GM18519 (cell line): ENCODE results near the gene TXNRD2.
"Not testable (repeated sequence)": the region's sequence is repeated elsewhere in the genome, so short reads cannot be mapped to it uniquely, and the experiment has no call there.

Experiments used
- ATAC-seq: cut with Tn5 transposase; IDR thresholded peaks from one replicate; pipeline ENCODE4 v1.9.1; 2021; ENCODE audit warnings: mild to moderate bottlenecking, moderate library complexity; ENCODE audit not compliant: unreplicated experiment, low FRiP score

TXNRD2 gene

GRCh38 chr22:19893363-19893762 is 48.3 kb downstream of the TXNRD2 start:
- ATAC-seq: no peak

DNA sequence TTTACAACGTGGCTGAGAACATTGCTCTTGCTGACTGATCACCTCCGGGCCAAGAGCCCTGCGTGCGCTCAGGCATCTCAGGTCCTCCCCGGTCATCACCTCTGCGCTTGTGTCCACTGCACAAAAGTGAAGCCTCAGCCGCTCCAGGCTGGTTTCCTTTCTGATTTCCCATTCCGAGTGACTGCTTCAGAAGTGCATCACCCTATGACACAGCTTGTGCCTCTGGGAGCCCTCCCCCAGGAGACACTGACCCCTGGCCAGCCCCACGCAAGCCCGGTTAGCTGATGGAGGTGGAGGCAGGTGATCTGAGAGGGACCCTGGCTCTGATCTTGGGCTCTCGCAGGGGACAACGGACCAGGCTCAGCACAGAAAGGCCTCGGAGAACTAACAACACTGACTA is 48.7 kb downstream of the TXNRD2 start:
- ATAC-seq: no peak

DNA sequence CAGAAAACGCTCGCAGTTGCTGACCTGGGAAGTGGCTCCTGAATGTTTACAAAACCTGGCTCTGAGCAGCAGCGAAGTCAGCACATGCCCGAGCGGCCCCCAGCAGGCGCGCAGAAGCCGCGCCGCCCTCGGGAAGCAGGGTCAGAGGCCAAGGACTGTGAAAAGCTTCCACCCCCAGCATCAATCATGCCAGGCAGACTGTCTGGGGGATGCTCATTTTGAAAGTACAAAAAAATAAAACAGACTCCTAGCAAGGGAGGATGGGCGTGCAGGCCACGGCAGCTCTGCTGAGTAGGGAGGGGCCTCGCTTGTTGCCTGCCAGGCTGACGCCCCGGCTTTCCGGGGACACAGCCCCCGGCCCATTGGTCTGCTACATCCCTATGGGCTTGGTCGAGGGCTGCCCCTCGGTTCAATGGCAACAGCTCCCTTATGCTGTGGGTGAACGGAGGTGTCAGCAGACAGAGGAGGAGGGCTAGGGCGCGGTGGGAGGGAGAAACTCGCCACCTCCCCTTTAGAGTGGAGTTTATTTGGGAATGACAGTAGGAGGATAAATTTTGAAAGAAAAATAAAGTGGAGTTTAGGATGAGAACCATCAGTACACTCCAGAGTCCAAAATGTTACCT is 49.2 kb downstream of the TXNRD2 start:
- no peak for ATAC-seq

- no peak for ATAC-seq
Measured at GRCh38 chr22:19891317-19892256, 50.0 kb downstream of the TXNRD2 start.

DNA sequence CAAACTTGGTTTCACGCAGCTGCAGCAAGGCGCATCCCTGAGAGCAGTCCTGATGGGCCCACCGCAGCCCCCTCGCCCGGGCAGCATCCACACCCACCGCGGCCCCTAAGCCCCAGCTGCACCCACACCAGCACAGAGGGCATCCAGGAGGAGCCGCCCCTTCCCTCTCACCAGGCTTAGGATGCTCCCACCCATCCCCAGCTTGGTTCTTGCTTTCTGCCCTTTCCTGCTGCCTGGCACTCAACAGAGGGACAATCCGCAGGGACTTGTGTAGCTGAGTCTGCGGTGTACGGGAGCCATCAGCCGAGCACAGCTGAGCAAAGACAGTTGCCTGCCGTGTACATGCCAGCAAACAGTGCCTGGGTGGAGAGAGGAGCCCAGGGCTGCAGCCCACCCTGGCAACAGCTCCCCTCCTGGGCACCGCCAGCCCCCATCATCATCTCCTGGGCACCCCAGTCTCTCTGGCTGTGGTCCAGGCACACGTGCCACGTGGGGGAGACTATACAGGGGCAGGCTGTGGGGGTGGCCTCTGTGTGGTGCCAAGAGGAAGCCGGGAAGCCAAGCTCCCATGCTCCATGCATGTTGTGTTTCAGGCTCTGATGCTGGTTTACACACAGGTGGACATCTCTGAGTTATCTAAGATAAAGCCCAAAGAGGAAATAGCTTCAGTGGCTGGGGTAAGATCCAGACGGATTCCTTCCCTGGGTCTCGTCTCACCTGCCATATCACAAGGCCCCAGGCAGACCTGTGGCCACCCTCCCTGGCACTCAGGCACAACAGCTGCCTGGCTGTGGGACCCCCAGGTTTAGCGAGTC is 50.9 kb downstream of the TXNRD2 start:
- no peak for ATAC-seq

GRCh38 chr22:19889951-19890350 is 51.7 kb downstream of the TXNRD2 start:
- no peak for ATAC-seq

- no peak for ATAC-seq
Measured at GRCh38 chr22:19888131-19888746, 53.4 kb downstream of the TXNRD2 start.

DNA sequence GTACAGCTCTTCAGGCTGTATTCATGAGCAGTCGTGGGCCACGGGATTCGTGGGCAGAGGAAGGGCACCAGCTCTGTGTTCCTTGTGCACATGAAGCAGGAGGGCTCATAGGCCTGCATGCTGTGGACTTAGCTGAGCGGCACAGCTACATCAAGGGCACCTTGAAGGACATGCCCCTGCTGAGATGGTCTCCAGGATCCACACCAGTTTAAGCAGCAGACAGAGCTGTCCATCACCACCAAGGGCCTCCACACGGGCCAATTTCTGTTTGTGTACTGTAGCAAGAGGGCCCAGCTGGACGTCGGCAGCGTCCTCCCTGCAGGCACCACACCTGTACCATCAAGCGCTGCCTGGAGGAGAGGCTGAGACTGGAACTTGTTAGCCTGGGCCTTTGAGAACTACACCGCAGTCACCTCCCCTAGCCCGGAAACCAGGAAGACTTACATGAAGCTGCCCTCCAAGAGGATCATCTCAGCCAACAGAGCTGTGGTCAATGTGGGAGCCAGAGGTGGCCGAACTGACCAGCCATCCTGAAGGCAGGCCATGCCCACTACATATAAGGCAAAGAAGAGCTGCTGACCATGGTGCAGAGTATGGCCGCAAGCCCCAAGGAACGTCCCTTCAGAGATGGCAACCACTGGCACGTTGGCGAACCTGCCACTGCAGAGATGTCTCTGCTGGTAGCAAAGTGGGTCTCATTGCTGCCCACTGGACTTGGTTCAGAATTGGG is 54.2 kb downstream of the TXNRD2 start:
- ATAC-seq: no peak

- no peak for ATAC-seq
Measured at GRCh38 chr22:19886605-19887255, 54.9 kb downstream of the TXNRD2 start.

- no peak for ATAC-seq
Measured at GRCh38 chr22:19885841-19886592, 55.6 kb downstream of the TXNRD2 start.

GRCh38 chr22:19884954-19885751 is 56.5 kb downstream of the TXNRD2 start:
- no peak for ATAC-seq

DNA sequence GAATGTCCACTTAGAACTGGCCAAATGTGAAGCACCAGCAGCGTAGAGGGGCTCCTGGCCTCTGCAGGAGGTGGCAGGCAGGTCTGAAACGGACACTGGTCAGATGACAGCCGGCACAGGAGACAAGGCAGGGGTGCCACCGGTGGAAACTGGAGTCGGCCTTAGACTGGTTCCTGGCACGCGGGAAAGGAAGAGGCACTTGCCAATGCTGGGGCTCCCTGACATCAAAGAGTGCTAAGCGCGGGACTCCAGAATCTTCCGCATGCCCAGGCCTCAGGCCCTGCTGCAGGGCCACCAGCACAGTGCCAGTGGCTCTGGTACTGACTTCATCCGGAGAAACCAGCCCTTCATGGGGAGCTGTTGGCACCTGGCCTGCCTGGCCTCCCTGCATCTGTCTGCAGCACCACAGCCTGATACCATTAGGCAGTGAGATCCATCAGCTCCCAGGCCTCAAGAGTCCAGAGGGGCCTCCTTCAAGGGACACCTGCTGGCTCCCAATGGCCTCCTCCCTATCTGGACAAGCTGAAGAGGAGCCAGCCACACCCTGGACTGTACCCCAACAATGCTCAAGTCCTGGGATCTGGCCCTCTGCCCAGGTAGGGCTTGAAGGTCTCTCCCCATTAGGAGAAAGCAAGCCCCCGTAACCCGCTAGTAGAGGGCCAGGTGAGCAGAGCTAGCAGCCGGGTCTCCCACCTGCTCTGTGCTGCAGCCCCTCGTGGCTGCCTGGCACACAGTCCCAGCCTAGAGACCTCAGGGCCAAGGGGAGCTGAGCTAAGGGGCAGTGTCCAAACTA is 57.3 kb downstream of the TXNRD2 start:
- ATAC-seq: no peak

GRCh38 chr22:19883446-19883845 is 58.2 kb downstream of the TXNRD2 start:
- not testable (repeated sequence) for ATAC-seq

DNA sequence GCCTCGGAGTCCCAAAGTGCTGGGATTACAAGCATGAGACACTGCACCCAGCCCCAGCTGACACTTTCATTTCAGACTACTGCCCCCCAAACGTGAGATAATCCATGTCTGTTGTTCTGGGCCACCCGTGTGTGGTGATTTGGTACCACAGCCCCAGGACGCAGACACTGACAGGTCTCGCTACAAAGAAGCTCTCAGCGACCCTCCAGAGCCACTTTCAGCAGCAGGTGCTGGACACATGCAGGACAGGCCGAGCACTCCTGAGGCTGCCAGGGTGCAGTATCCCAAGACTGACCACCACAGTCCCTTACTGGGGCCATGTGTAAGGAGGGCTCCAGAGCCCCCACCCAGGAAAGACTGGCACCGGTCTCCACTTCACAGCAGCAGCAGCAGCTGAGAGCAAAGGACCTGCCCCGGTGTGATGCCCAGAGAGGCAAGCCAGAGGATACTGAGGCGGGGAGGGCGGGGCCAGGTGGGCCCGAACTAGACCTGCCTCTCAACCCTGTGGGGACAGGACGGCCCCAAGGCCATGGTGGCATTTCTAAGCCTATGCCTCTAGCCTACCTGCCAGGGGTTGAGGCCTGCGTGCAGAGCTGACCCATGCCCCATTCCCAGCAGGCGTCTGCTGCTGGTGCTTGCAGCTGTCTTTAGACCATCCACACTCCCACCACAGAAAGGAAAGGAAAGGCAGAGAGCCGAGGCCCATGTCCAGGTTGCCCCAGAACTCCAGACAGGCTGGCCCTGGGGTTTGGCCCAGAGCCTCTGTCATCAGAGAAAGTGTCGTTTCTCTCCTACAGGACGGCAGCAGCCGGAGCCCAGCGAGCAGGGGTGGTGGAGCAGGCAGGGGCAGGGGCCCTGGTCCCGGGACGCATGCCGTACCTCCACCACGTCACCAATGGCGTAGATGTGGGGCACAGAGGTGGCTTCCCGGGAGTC is 58.9 kb downstream of the TXNRD2 start:
- ATAC-seq: no peak

DNA sequence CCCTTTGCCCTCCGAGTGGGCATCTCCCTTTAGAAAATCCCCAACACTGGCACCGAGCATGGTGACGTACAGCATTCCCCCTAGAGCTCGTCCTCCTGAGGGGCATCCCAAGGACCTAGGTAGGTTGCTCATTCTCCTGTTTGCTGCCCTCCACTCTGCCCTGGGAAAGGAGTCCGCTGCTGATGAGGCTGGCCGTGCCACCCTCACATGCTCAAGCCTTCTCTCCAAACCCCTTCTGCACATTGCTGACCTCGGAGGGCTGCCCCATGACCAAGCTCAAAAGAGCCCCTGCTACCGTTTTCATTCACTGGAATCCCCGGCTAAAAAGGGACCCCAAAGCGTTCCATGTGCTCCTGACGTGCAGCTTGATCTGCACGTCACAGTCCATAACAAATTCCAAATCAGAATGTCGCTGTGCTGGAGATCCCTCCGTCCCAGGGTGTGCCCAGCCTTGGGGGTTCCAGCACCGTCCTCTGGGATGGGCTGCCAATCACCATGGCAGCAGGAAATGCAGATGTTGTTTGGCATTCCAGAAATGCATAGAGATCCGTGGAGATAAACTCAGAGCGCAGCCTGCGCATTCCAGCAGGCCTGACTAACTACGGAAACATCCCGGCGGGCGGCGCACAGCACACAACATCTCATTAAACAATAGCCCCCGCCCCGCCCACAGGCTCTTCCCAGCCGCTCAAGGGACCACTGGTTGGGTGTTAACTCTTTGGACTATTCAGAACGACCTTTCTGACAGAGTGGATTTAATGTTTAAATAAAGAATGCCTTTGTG is 60.6 kb downstream of the TXNRD2 start:
- ATAC-seq: no peak
